Tibial nerve (tissue), 4 donors: ENCODE results near the gene ASB12.

ENCODE experiments used
- CTCF ChIP-seq, 5 experiments: fragments of 200-600 bp in 3 of 5; fragments of 450-650 bp in 2 of 5; sonication (generic) in 3 of 5; IDR thresholded peaks; one replicate each; pipeline ENCODE4 v1.5.1; 2016 to 2019; ENCODE audit warnings: antibody characterized with exemption in 5 of 5, mild to moderate bottlenecking in 3 of 5, moderate library complexity in 2 of 5
- EP300 ChIP-seq, 2 donors: sonication (generic); formaldehyde crosslinking; IDR thresholded peaks; one replicate each; pipeline ENCODE4 v1.6.1; 2017; ENCODE audit warnings: antibody characterized with exemption in 2 of 2, mild to moderate bottlenecking in 1 of 2
- POLR2A ChIP-seq, 2 donors: fragments of 450-650 bp; IDR thresholded peaks; one replicate each; pipeline ENCODE4 v1.6.1; 2017; ENCODE audit warnings: antibody characterized with exemption in 2 of 2, mild to moderate bottlenecking in 2 of 2, moderate library complexity in 2 of 2

GRCh38 chrX:64198036-64198435 is 32.4 kb downstream of the ASB12 start:
- TF ChIP-seq CTCF (IDR thresholded peaks at IDR 0.05) (no peak), POLR2A (IDR thresholded peaks at IDR 0.05) (no peak), EP300 (IDR thresholded peaks at IDR 0.05) (no peak)
